SK-N-SH (cell line): ENCODE measurements around the gene TEX9.
"Not testable (repeated sequence)": the region's sequence is repeated elsewhere in the genome, so short reads cannot be mapped to it uniquely, and the experiment has no call there.

ENCODE experiments used
- EP300 ChIP-seq, 2 experiments: IDR thresholded peaks; 2 replicates each; pipeline versions ENCODE4 v1.4.0 to v1.6.1; 2012; ENCODE audit warnings: borderline replicate concordance in 1 of 2, low read depth in 1 of 2, low read length in 1 of 2
- EZH2phosphoT487 ChIP-seq: fragments of 200-600 bp; sonication (generic); IDR thresholded peaks from 2 replicates; pipeline ENCODE4 v1.6.1; 2017; ENCODE audit warnings: low read depth, mixed run types, mild to moderate bottlenecking, antibody characterized with exemption, moderate library complexity, borderline replicate concordance
- FOXM1 ChIP-seq: IDR thresholded peaks from 2 replicates; pipeline ENCODE4 v1.4.0; 2012; ENCODE audit warnings: low read depth, mild to moderate bottlenecking
- GATA2 ChIP-seq: sonication (generic); formaldehyde crosslinking; IDR thresholded peaks from 2 replicates; pipeline ENCODE4 v1.5.0; 2020; ENCODE audit warnings: mild to moderate bottlenecking, missing genetic modification reagents
- MAX ChIP-seq: IDR thresholded peaks from 2 replicates; pipeline ENCODE4 v1.4.0; 2012; ENCODE audit warnings: low read depth
- POLR2AphosphoS5 ChIP-seq: IDR thresholded peaks from 2 replicates; pipeline ENCODE4 v1.6.1; 2012; ENCODE audit warnings: low read depth, low read length
- RAD21 ChIP-seq: IDR thresholded peaks from 2 replicates; pipeline ENCODE4 v1.6.1; 2012; ENCODE audit warnings: mild to moderate bottlenecking, low read length
- RCOR1 ChIP-seq: fragments of 150-350 bp; IDR thresholded peaks from 2 replicates; pipeline ENCODE4 v1.6.1; 2017; ENCODE audit warnings: antibody characterized with exemption, low read length
- SIN3A ChIP-seq: IDR thresholded peaks from 2 replicates; pipeline ENCODE4 v1.6.1; 2012; ENCODE audit warnings: low read depth, mild to moderate bottlenecking, low read length, moderate library complexity, borderline replicate concordance
- TCF12 ChIP-seq: IDR thresholded peaks from 2 replicates; pipeline ENCODE4 v1.4.0; 2012
- TEAD4 ChIP-seq: IDR thresholded peaks from 2 replicates; pipeline ENCODE4 v1.4.0; 2012; ENCODE audit warnings: mild to moderate bottlenecking, borderline replicate concordance; ENCODE audit not compliant: insufficient read depth
- ZBTB33 ChIP-seq: IDR thresholded peaks from 2 replicates; pipeline ENCODE4 v1.4.0; 2012; ENCODE audit warnings: low read depth, borderline replicate concordance
- TF ChIP-seq, protein P1 (sequence below): fragments of 200-600 bp; sonication (generic); IDR thresholded peaks from 2 replicates; pipeline ENCODE4 v1.6.1; 2017; ENCODE audit warnings: antibody characterized with exemption, mild to moderate bottlenecking, moderate library complexity
- TF ChIP-seq, protein P2 (sequence below): IDR thresholded peaks from 2 replicates; pipeline ENCODE4 v1.6.1; 2012; ENCODE audit warnings: mild to moderate bottlenecking, low read depth, low read length, moderate library complexity

DNA sequence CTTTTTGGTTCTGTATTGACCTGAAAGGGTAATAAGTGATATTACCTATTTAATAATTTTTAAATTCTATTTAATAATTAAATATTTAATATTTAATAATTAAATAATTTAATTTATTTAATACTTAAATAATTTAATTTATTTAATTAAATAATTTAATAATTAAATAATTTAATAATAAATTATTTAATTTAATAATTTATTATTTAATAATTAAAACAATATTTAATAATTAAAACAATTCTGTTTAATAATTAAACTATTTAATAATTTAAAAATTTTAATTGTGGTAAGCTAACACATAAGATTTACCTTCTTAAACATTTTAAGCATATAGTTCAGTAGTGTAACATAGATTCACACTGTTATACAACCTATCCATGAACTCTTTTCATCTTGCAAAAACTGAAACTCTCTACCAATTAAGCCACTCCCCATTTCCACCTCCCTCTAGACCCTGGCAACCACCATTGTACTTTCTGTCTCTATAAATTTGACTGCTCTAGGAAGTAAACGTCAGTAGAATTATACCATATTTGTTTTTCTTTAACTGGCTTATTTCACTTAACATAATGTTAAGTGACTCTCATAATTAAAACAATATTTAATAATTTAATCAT lies 48.0 kb downstream of the TEX9 start:
- TF ChIP-seq, protein P1, sequence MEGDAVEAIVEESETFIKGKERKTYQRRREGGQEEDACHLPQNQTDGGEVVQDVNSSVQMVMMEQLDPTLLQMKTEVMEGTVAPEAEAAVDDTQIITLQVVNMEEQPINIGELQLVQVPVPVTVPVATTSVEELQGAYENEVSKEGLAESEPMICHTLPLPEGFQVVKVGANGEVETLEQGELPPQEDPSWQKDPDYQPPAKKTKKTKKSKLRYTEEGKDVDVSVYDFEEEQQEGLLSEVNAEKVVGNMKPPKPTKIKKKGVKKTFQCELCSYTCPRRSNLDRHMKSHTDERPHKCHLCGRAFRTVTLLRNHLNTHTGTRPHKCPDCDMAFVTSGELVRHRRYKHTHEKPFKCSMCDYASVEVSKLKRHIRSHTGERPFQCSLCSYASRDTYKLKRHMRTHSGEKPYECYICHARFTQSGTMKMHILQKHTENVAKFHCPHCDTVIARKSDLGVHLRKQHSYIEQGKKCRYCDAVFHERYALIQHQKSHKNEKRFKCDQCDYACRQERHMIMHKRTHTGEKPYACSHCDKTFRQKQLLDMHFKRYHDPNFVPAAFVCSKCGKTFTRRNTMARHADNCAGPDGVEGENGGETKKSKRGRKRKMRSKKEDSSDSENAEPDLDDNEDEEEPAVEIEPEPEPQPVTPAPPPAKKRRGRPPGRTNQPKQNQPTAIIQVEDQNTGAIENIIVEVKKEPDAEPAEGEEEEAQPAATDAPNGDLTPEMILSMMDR: not testable (repeated sequence)
- TF ChIP-seq MAX; ZBTB33; TCF12; SIN3A; RAD21; EP300 (IDR thresholded peaks at IDR 0.05; ENCODE audit: borderline replicate concordance in 1 of 2, low read depth in 1 of 2, low read length in 1 of 2); FOXM1; POLR2AphosphoS5; EZH2phosphoT487; GATA2; TEAD4; RCOR1: not testable (repeated sequence)
- TF ChIP-seq, protein P2, sequence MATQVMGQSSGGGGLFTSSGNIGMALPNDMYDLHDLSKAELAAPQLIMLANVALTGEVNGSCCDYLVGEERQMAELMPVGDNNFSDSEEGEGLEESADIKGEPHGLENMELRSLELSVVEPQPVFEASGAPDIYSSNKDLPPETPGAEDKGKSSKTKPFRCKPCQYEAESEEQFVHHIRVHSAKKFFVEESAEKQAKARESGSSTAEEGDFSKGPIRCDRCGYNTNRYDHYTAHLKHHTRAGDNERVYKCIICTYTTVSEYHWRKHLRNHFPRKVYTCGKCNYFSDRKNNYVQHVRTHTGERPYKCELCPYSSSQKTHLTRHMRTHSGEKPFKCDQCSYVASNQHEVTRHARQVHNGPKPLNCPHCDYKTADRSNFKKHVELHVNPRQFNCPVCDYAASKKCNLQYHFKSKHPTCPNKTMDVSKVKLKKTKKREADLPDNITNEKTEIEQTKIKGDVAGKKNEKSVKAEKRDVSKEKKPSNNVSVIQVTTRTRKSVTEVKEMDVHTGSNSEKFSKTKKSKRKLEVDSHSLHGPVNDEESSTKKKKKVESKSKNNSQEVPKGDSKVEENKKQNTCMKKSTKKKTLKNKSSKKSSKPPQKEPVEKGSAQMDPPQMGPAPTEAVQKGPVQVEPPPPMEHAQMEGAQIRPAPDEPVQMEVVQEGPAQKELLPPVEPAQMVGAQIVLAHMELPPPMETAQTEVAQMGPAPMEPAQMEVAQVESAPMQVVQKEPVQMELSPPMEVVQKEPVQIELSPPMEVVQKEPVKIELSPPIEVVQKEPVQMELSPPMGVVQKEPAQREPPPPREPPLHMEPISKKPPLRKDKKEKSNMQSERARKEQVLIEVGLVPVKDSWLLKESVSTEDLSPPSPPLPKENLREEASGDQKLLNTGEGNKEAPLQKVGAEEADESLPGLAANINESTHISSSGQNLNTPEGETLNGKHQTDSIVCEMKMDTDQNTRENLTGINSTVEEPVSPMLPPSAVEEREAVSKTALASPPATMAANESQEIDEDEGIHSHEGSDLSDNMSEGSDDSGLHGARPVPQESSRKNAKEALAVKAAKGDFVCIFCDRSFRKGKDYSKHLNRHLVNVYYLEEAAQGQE: not testable (repeated sequence)
